COLO829 (cell line): ENCODE measurements around the gene CFLAR.
"Not testable (repeated sequence)": the region's sequence is repeated elsewhere in the genome, so short reads cannot be mapped to it uniquely, and the experiment has no call there.

ENCODE experiments used
- DNase-seq: peaks from one replicate; pipeline ENCODE4 v3.0.0; 2012; ENCODE audit warnings: low spot score

Gene CFLAR

DNA sequence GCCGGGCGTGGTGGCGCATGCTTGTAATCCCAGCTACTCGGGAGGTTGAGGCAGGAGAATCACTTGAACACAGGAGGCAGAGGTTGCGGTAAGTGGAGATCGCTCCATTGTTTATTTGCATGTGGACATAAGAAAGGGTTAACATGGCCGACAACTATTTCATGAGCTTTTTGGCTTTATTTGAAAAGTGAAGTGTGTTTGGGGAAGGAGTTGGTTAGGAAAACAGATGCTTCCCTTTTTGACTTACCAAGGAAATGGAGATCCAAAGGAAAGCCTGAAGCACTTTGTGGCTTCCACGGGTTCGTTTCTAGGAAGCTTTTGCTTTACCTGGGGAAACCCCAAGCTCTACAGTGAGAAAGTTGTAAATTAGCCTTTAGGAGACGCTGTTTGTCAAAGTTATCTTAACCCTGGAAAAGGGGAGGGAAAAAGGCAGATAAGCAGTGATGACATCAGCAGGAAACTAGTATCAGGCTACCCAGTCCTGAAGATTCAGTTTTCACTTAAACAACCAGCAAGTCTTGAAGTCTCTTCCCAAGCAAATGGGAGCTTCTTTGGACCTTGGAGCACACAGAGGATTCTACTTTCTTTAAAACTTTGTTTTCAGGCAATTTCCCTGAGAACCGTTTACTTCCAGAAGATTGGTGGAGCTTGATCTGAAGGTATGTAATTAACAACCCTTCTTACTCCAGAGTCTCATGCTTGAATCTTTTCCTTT is 66.8 kb downstream of the CFLAR start, which contains the start of gene CASP10:
Gene CASP10, plus strand, starts transcription at position 492 of the 715 bp plus-strand sequence. CDS start 2,637 bp downstream, outside the sequence.
- DNase-seq: peak; percentile 60

DNA sequence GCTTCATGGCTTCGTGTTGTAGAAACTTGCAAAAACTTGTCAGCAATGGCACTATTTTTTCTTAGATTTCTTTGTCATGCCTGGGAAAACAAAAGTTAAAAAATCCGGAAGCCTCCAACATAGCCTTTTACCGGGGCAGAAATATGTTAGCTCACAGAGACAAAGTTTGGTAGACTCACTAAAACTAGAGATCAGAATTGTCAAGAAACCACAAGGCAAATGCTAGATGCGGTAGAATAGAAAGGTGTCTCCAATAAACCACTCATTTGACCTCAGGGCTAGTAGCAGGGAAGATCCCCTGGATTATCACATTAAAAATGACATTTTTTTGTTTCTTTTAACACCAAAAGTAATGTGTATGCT is 67.4 kb downstream of the CFLAR start:
- DNase-seq: no peak

GRCh38 chr2:201183835-201184234 is 67.9 kb downstream of the CFLAR start:
- DNase-seq: not testable (repeated sequence)

DNA sequence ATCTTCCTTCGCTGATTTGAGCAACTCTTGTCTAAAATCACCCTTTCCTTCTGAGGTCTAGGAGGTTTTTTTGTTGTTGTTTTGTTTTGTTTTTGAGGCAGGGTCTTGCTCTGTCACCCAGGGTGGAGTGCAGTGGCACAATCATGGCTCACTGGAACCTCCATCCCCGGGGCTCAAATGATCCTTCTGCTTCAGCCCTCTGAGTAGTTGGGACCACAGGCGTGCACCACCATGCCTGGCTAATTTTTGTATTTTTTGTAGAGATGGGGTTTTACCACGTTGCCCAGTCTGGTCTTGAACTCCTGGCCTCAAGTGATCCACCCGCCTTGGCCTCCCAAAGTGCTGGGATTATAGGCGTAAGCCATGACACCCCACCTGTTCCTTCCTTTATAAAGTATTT is 68.3 kb downstream of the CFLAR start:
- not testable (repeated sequence) for DNase-seq

DNA sequence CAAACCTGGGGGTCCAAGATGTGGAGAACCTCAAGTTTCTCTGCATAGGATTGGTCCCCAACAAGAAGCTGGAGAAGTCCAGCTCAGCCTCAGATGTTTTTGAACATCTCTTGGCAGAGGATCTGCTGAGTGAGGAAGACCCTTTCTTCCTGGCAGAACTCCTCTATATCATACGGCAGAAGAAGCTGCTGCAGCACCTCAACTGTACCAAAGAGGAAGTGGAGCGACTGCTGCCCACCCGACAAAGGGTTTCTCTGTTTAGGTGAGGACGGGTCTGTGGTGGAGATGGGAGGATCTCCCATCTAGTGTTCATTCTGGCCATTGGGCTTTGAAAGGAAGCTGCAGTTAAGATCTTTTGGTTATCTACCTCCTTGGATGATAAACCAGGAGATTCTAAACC is 69.9 kb downstream of the CFLAR start:
- DNase-seq: no peak

GRCh38 chr2:201186982-201187381 is 71.0 kb downstream of the CFLAR start:
- DNase-seq: no peak

GRCh38 chr2:201188449-201188848 is 72.5 kb downstream of the CFLAR start:
- DNase-seq: no peak

GRCh38 chr2:201191132-201191875 is 75.3 kb downstream of the CFLAR start:
- DNase-seq: no peak

DNA sequence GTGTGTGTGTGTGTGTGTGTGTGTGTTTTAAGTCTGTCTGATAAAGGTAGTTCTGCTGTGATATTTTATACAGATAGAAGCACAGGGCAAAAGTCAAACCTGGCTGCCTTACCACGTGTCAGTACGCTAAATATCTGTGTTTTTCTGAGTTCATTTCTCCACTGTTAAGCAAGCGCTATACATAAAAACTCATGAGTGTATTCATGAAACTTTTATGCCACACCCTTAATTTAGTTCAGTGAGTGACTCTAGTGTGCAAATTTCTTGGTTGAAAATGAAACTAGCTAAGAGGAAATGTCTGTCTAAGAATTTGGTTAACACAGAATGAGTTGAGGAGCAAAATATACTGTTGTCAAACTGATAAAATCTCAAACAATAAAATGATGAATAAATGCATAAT is 78.1 kb downstream of the CFLAR start:
- DNase-seq: no peak

DNA sequence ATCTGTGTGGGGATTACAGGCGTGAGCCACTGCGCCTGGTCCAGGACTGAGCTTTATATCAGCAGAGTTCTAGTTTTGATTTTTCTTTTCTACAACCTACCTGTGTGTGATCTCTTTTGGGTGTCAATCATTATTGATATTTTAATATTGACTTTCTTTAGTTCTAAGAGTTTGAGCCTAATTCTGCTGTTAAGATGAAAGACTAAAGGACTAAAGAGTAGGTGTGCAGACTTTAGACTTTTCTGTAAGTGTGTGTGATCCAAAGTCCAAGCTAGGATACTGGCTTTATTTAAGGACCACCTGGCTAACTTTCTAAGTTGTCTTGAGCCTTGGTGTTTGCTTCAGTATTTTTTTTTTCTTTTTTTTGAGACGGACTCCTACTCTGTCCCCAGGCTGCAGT is 79.4 kb downstream of the CFLAR start:
- DNase-seq: no peak

- DNase-seq: no peak
These were observed 80.0 kb downstream of the CFLAR start for GRCh38 chr2:201196003-201196402.

DNA sequence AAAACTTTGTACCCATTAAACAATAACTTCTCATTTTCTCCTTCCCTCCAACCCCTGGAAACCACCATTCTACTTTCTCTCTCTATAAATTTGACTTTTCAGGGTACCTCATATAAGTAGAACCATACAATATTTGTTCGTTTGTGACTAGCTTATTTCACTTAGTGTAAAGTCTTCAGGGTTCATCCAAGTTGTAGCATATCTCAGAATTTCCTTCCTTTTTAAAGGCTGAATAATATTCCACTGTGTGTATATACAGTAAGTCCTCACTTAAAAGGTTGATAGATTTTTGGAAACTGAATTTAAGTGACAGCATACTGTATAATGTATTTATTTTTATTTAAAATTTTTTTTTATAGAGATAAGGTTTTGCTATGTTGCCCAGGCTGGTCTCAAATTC is 80.8 kb downstream of the CFLAR start:
- no peak for DNase-seq

DNA sequence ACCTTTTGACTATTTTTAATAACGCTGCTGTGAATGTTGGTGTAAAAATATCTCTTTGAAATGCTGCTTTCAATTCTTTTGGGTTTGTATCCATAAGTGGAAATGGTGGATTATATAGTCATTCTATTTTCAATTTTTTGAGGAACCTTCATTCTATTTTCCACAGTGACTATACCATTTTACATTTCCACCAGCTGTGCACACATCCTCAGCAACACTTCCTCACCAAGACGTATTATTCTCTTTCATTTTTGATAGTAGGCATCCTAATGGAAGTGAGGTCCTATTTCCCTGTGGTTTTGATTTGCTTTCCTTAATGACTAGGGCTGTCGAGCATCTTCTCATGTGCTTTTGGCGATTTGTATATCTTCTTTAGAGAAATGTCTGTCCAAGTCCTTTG is 81.8 kb downstream of the CFLAR start:
- DNase-seq: no peak

DNA sequence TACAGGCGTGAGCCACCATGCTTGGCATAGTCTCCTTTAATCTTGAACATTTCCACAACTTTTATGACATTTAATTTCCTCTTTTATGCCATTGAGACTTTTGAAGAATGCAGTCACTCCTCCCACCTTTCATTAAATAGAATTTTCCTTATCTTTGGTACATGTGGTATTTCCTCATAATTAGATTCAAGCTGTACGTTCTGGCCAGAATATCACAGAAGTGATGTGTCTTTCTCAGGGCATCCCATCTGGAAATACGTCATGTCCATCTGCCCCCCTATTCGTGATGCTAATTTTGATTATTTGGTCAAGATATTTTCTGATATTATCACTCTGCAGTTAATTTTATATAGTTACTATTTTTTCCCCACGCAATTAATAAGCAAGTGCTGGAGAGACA is 83.9 kb downstream of the CFLAR start:
- no peak for DNase-seq

- no peak for DNase-seq
These were observed 84.4 kb downstream of the CFLAR start for GRCh38 chr2:201200345-201200744.

GRCh38 chr2:201201371-201201770 is 85.4 kb downstream of the CFLAR start:
- DNase-seq: no peak

DNA sequence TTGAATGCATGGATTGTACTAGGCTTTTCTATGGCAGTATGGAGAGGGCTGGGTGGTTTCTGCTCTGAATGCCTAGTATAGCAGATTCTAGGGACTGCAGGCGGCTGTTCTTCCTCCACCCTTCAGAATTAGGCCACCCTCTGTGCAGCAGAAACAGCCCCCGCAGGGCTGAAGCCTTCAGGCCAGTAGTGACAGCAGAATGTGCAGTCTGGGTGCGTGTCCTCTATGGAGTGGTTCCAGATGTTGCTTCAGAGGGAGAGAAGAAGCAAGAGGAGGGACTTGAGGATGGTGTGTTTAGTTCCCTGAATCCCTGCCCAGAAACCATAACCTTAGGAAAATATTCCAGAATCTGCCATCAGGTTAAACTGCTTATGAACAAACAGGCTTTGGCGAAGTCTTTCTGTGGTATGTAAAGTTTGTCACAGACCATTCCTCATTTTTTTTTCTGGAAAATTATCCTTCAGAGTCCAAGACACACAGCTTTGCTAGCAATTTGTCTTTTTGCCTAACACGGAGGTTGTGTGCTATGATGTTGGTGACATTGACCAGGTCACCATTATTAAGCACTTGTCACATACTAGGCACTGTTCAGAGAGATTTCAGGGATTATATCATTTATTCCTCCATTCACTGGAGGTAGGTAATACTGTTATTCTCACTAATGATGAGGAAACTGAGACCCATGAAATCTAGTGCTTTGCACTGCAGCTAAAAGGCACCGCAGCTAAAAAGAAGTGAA is 88.1 kb downstream of the CFLAR start:
- no peak for DNase-seq

- DNase-seq: no peak
These were observed 88.9 kb downstream of the CFLAR start for GRCh38 chr2:201204655-201205514.

DNA sequence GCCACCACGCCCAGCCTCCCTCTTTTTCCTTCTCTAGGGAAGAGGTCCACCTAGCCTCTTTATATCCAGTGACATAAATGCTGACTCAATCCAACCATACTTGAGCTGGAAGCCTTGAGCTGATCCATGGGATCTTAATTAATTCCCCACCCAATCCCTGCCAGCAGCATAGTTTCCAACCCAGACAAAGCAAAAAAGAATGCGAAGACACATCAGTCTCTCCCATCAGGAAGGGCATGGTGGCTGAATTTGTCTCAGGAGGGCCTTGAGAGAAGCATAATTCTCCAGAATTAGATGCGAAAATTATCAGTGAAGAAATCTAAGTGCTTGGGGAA is 89.5 kb downstream of the CFLAR start:
- no peak for DNase-seq

- DNase-seq: no peak
These were observed 92.7 kb downstream of the CFLAR start for GRCh38 chr2:201208563-201209252.

GRCh38 chr2:201215963-201216362 is 100.0 kb downstream of the CFLAR start:
- DNase-seq: no peak

- DNase-seq: no peak
These were observed 101.0 kb downstream of the CFLAR start for GRCh38 chr2:201216918-201217317.
